ENCODE measurements around the gene RIMS1. TPM values are rescaled to one million over a fixed set of nuclear protein-coding genes. Genes with fewer than 3 reads are reported as not detected.
A peak's percentile ranks its signal among the peaks of the same experiment; 100 is the strongest.
"Not testable (repeated sequence)": the region's sequence is repeated elsewhere in the genome, so short reads cannot be mapped to it uniquely, and the experiment has no call there.

RIMS1 gene
- total and polyA plus RNA-seq, 9 donors = 0.40 to 5.7 (median 0.71) TPM

- no peak overlapping the region for H3K27ac ChIP-seq (ENCODE audit: low read length)
- H3K4me1 ChIP-seq (ENCODE audit: control insufficient read depth, insufficient read depth, low read length) = no peaks in the 10 kb centered on the region
- no peaks in the 10 kb centered on the region for H3K36me3 ChIP-seq (ENCODE audit: control insufficient read depth, insufficient read depth, low read length)
- no peaks in the 10 kb centered on the region for H3K9me3 ChIP-seq (replicated peaks; ENCODE audit: control insufficient read depth, low read depth, low read length)
- H3K27me3 ChIP-seq (ENCODE audit: control insufficient read depth, insufficient read depth, low read length) = no peaks in the 10 kb centered on the region
- H3K4me3 ChIP-seq (ENCODE audit: low read length) = no peak overlapping the region
- DNase-seq = no peak
These were observed 410.0 kb downstream of the RIMS1 start for GRCh38 chr6:72296375-72296774.

DNA sequence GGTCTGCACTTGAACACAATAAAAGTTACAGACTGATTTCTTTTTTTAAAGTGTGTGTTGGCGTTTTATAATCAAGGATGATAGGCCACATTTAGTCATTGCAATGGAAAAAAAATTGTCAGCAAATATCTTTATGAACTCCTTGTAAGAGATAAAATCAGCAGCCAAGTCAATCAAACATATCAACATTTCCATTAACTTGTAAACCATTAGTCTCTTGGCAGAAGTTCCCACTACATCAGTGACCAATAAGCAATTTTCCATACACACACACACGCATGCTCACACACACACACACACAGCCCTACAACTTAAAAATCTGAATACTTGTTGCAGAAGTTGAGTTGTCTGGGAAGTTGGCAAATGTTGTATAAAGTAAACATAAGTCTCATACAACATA lies 419.6 kb downstream of the RIMS1 start:
- Histone ChIP-seq H3K4me3 (ENCODE audit: low read length) (no peak overlapping the region), H3K27ac (ENCODE audit: low read length) (no peak overlapping the region), H3K27me3 (ENCODE audit: control insufficient read depth, insufficient read depth, low read length) (no peaks in the 10 kb centered on the region), H3K4me1 (ENCODE audit: control insufficient read depth, insufficient read depth, low read length) (no peaks in the 10 kb centered on the region), H3K36me3 (ENCODE audit: control insufficient read depth, insufficient read depth, low read length) (no peaks in the 10 kb centered on the region), H3K9me3 (replicated peaks; ENCODE audit: control insufficient read depth, low read depth, low read length) (no peaks in the 10 kb centered on the region)
- no CpG with 5 or more reads among the region's 2 CpGs for WGBS (ENCODE audit: insufficient coverage)
- no peak for DNase-seq

- DNase-seq = no peak
- no peaks in the 10 kb centered on the region for H3K27me3 ChIP-seq (ENCODE audit: control insufficient read depth, insufficient read depth, low read length)
- no peak overlapping the region for H3K27ac ChIP-seq (ENCODE audit: low read length)
- WGBS (ENCODE audit: insufficient coverage) = 94% methylated on average over 6 of the region's 9 CpGs
- no peaks in the 10 kb centered on the region for H3K36me3 ChIP-seq (ENCODE audit: control insufficient read depth, insufficient read depth, low read length)
- no peaks in the 10 kb centered on the region for H3K9me3 ChIP-seq (replicated peaks; ENCODE audit: control insufficient read depth, low read depth, low read length)
- no peaks in the 10 kb centered on the region for H3K4me1 ChIP-seq (ENCODE audit: control insufficient read depth, insufficient read depth, low read length)
- no peak overlapping the region for H3K4me3 ChIP-seq (ENCODE audit: low read length)
These were observed 430.5 kb downstream of the RIMS1 start for GRCh38 chr6:72316675-72317380.

- no peak overlapping the region for H3K27ac ChIP-seq (ENCODE audit: low read length)
- H3K4me3 ChIP-seq (ENCODE audit: low read length) = no peak overlapping the region
- H3K9me3 ChIP-seq (replicated peaks; ENCODE audit: control insufficient read depth, low read depth, low read length) = no peaks in the 10 kb centered on the region
- DNase-seq = peak; percentile 38
- H3K27me3 ChIP-seq (ENCODE audit: control insufficient read depth, insufficient read depth, low read length) = no peaks in the 10 kb centered on the region
- no peaks in the 10 kb centered on the region for H3K4me1 ChIP-seq (ENCODE audit: control insufficient read depth, insufficient read depth, low read length)
- H3K36me3 ChIP-seq (ENCODE audit: control insufficient read depth, insufficient read depth, low read length) = no peaks in the 10 kb centered on the region
These were observed 435.4 kb downstream of the RIMS1 start for GRCh38 chr6:72321788-72322187.

DNA sequence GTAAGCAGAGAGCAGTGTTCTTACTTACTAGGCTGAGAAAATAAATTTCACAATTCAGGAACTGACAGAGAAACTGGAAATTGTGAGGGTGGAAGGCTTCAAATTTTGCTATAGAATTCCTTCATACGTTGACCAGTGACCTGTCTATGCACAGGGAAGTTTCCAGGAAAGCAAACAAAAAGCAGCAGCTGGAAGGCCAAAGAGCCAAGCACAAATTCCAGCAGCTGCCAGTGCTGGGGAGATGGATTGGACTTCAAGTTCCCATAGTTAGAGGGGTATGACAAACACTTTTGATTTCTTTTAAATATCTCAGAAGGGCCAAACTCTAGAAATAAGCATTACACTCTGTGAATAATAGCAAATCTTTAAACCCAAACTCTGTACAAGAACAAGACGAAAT lies 436.4 kb downstream of the RIMS1 start:
- H3K27me3 ChIP-seq (ENCODE audit: control insufficient read depth, insufficient read depth, low read length) = no peaks in the 10 kb centered on the region
- no peaks in the 10 kb centered on the region for H3K4me1 ChIP-seq (ENCODE audit: control insufficient read depth, insufficient read depth, low read length)
- no peaks in the 10 kb centered on the region for H3K9me3 ChIP-seq (replicated peaks; ENCODE audit: control insufficient read depth, low read depth, low read length)
- WGBS (ENCODE audit: insufficient coverage) = 13% methylated on average over 1 of the region's 2 CpGs
- no peak overlapping the region for H3K27ac ChIP-seq (ENCODE audit: low read length)
- peak; percentile 64 for DNase-seq
- no peaks in the 10 kb centered on the region for H3K36me3 ChIP-seq (ENCODE audit: control insufficient read depth, insufficient read depth, low read length)
- no peak overlapping the region for H3K4me3 ChIP-seq (ENCODE audit: low read length)

DNA sequence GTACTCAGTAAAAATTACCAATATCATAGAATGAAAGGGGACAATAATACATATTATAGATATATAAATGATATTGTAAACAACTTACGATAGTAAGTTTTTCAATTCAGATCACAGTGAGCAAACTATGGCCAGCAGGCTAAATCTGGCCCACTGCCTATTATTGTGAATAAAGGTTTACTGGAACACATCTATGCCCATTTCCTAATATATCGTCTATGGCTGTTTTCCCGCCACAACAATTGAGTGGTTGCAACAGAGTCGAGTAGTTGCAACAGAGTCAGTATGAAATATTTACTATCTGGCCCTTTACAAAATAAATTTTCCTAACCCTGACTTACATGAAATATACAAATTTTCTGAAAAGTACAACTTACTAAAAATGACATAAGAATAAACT lies 438.2 kb downstream of the RIMS1 start:
- no peak for DNase-seq
- no peaks in the 10 kb centered on the region for H3K9me3 ChIP-seq (replicated peaks; ENCODE audit: control insufficient read depth, low read depth, low read length)
- H3K4me3 ChIP-seq (ENCODE audit: low read length) = no peak overlapping the region
- no peaks in the 10 kb centered on the region for H3K36me3 ChIP-seq (ENCODE audit: control insufficient read depth, insufficient read depth, low read length)
- H3K4me1 ChIP-seq (ENCODE audit: control insufficient read depth, insufficient read depth, low read length) = no peaks in the 10 kb centered on the region
- H3K27me3 ChIP-seq (ENCODE audit: control insufficient read depth, insufficient read depth, low read length) = no peaks in the 10 kb centered on the region
- no CpG with 5 or more reads among the region's 4 CpGs for WGBS (ENCODE audit: insufficient coverage)
- no peak overlapping the region for H3K27ac ChIP-seq (ENCODE audit: low read length)

- WGBS (ENCODE audit: insufficient coverage) = no CpG with 5 or more reads among the region's 1 CpG
- no peak for DNase-seq
- no peak overlapping the region for H3K4me3 ChIP-seq (ENCODE audit: low read length)
- H3K36me3 ChIP-seq (ENCODE audit: control insufficient read depth, insufficient read depth, low read length) = no peaks in the 10 kb centered on the region
- no peak overlapping the region for H3K27ac ChIP-seq (ENCODE audit: low read length)
- H3K27me3 ChIP-seq (ENCODE audit: control insufficient read depth, insufficient read depth, low read length) = no peaks in the 10 kb centered on the region
- H3K4me1 ChIP-seq (ENCODE audit: control insufficient read depth, insufficient read depth, low read length) = no peaks in the 10 kb centered on the region
- no peaks in the 10 kb centered on the region for H3K9me3 ChIP-seq (replicated peaks; ENCODE audit: control insufficient read depth, low read depth, low read length)
These were observed 442.4 kb downstream of the RIMS1 start for GRCh38 chr6:72328775-72329174.

- WGBS (ENCODE audit: insufficient coverage) = no CpG with 5 or more reads among the region's 2 CpGs
- not testable (repeated sequence) for H3K4me1 ChIP-seq (ENCODE audit: control insufficient read depth, insufficient read depth, low read length); H3K27me3 ChIP-seq (ENCODE audit: control insufficient read depth, insufficient read depth, low read length); DNase-seq; H3K27ac ChIP-seq (ENCODE audit: low read length); H3K9me3 ChIP-seq (replicated peaks; ENCODE audit: control insufficient read depth, low read depth, low read length); H3K36me3 ChIP-seq (ENCODE audit: control insufficient read depth, insufficient read depth, low read length); H3K4me3 ChIP-seq (ENCODE audit: low read length)
These were observed 448.9 kb downstream of the RIMS1 start for GRCh38 chr6:72335203-72335602.

GRCh38 chr6:72348926-72349325 lies 462.6 kb downstream of the RIMS1 start:
- H3K36me3 ChIP-seq (ENCODE audit: control insufficient read depth, insufficient read depth, low read length) = no peaks in the 10 kb centered on the region
- no peak overlapping the region for H3K4me3 ChIP-seq (ENCODE audit: low read length)
- H3K4me1 ChIP-seq (ENCODE audit: control insufficient read depth, insufficient read depth, low read length) = no peaks in the 10 kb centered on the region
- WGBS (ENCODE audit: insufficient coverage) = no CpG with 5 or more reads among the region's 1 CpG
- no peaks in the 10 kb centered on the region for H3K9me3 ChIP-seq (replicated peaks; ENCODE audit: control insufficient read depth, low read depth, low read length)
- H3K27me3 ChIP-seq (ENCODE audit: control insufficient read depth, insufficient read depth, low read length) = no peaks in the 10 kb centered on the region
- H3K27ac ChIP-seq (ENCODE audit: low read length) = no peak overlapping the region
- peak; percentile 6 for DNase-seq

GRCh38 chr6:72350296-72350881 lies 464.0 kb downstream of the RIMS1 start:
- WGBS (ENCODE audit: insufficient coverage) = no CpG with 5 or more reads among the region's 1 CpG
- no peak overlapping the region for H3K4me3 ChIP-seq (ENCODE audit: low read length)
- no peak for DNase-seq
- H3K27me3 ChIP-seq (ENCODE audit: control insufficient read depth, insufficient read depth, low read length) = no peaks in the 10 kb centered on the region
- no peaks in the 10 kb centered on the region for H3K4me1 ChIP-seq (ENCODE audit: control insufficient read depth, insufficient read depth, low read length)
- H3K9me3 ChIP-seq (replicated peaks; ENCODE audit: control insufficient read depth, low read depth, low read length) = no peaks in the 10 kb centered on the region
- no peaks in the 10 kb centered on the region for H3K36me3 ChIP-seq (ENCODE audit: control insufficient read depth, insufficient read depth, low read length)
- H3K27ac ChIP-seq (ENCODE audit: low read length) = no peak overlapping the region

Measured in muscle of leg (tissue), 11 donors.